ENCODE data around the gene THSD4. TPM values are rescaled to one million over a fixed set of nuclear protein-coding genes. Genes with fewer than 3 reads are reported as not detected.

THSD4 gene
- total RNA-seq, 6 experiments from 2014 or later = 5.2 to 21.8 (median 13.7) TPM

DNA sequence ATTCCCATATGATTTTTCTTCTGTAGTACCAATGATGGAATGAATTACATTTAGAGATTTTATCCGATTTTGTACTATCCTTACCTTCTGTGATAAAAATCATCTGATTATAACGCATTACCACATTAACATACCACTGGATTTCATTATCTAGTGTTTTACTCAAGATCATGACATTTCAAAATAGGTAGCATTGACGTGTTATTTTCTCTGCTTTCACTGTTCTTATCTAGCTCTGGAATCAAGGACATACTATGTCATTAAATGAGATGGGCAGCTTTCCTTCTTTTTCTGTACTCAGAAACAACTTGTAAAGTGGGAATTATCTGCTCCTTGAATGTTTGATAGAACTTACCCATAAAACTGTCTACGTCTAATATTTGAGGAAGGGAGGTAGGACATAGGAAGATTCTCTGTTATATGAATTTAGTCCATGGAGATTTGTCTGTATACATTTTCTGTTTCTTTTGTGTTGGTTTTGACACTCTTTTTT is 511.4 kb downstream of the THSD4 start:
- no peak for DNase-seq
- no peak for ATAC-seq
- H3K4me1 ChIP-seq = no peaks in the 10 kb centered on the region
- H3K36me3 ChIP-seq = no peaks in the 10 kb centered on the region
- H3K9me3 ChIP-seq = no peaks in the 10 kb centered on the region
- intact Hi-C loops (cut with DNase I) = no loop called here
- WGBS (ENCODE audit: insufficient coverage, low coverage, low lambda C conversion rate, missing lambda C conversion rate) = 88% methylated on average over 4 of the region's 4 CpGs
- H3K27ac ChIP-seq = no peak overlapping the region
- H3K4me3 ChIP-seq = no peak overlapping the region
- TF ChIP-seq POLR2A (IDR thresholded peaks at IDR 0.05) = no peak
- TF ChIP-seq, protein P1, sequence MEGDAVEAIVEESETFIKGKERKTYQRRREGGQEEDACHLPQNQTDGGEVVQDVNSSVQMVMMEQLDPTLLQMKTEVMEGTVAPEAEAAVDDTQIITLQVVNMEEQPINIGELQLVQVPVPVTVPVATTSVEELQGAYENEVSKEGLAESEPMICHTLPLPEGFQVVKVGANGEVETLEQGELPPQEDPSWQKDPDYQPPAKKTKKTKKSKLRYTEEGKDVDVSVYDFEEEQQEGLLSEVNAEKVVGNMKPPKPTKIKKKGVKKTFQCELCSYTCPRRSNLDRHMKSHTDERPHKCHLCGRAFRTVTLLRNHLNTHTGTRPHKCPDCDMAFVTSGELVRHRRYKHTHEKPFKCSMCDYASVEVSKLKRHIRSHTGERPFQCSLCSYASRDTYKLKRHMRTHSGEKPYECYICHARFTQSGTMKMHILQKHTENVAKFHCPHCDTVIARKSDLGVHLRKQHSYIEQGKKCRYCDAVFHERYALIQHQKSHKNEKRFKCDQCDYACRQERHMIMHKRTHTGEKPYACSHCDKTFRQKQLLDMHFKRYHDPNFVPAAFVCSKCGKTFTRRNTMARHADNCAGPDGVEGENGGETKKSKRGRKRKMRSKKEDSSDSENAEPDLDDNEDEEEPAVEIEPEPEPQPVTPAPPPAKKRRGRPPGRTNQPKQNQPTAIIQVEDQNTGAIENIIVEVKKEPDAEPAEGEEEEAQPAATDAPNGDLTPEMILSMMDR (IDR thresholded peaks at IDR 0.05) = no peak
- H3K27me3 ChIP-seq = no peaks in the 10 kb centered on the region

DNA sequence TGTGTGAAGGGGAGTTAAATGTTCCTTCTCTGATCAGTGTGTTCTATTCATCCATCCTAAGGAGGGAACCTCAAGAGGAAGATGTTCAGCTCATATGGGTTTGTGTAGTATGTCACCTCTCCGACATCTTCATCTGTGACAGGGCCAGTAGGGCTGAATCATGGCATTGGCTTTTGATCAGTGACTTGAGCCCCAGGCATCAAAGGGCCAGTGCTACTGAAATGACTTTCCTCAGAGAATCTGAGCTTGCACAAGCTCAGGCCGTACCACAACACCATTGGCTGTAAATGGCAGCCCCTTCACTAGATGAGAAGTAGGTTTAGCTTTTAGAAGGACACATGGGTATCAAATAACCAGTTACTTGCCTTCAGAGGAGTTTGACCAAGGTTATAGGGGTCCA is 511.9 kb downstream of the THSD4 start:
- Histone ChIP-seq H3K4me3 (no peak overlapping the region), H3K27me3 (no peaks in the 10 kb centered on the region), H3K36me3 (no peaks in the 10 kb centered on the region), H3K9me3 (no peaks in the 10 kb centered on the region), H3K4me1 (no peaks in the 10 kb centered on the region), H3K27ac (no peak overlapping the region)
- no peak for DNase-seq
- no peak for ATAC-seq
- intact Hi-C loops (cut with DNase I) = no loop called here
- WGBS (ENCODE audit: insufficient coverage, low coverage, low lambda C conversion rate, missing lambda C conversion rate) = 89% methylated on average over 1 of the region's 2 CpGs
- TF ChIP-seq, protein P1 (IDR thresholded peaks at IDR 0.05) = no peak
- no peak for TF ChIP-seq POLR2A (IDR thresholded peaks at IDR 0.05)

DNA sequence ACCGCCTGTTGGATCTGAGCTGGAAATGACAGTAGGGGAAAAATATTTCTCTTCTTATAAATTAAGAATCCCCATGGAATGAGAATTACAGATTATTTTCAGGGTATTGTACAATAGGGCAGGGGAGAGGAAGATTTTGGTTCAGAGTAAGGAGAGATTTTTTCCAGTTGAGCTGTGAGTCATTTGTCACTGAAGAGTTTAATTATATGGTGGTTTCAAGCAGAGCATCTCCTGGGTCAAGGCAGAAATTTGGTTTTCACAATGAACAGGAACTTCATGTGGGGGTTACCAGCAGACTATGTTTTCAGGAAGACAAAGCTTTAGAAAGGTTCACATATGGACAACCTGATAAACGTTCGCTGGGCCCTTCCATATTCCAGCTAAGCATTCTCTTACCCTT is 512.3 kb downstream of the THSD4 start:
- Histone ChIP-seq H3K27ac (no peak overlapping the region), H3K36me3 (no peaks in the 10 kb centered on the region), H3K9me3 (no peaks in the 10 kb centered on the region), H3K4me1 (no peaks in the 10 kb centered on the region), H3K4me3 (no peak overlapping the region), H3K27me3 (no peaks in the 10 kb centered on the region)
- DNase-seq (no peak), ATAC-seq (no peak)
- intact Hi-C loops (cut with DNase I) = no loop called here
- 89% methylated on average over 3 of the region's 3 CpGs for WGBS (ENCODE audit: insufficient coverage, low coverage, low lambda C conversion rate, missing lambda C conversion rate)
- TF ChIP-seq, protein P1 (IDR thresholded peaks at IDR 0.05) = no peak
- no peak for TF ChIP-seq POLR2A (IDR thresholded peaks at IDR 0.05)

DNA sequence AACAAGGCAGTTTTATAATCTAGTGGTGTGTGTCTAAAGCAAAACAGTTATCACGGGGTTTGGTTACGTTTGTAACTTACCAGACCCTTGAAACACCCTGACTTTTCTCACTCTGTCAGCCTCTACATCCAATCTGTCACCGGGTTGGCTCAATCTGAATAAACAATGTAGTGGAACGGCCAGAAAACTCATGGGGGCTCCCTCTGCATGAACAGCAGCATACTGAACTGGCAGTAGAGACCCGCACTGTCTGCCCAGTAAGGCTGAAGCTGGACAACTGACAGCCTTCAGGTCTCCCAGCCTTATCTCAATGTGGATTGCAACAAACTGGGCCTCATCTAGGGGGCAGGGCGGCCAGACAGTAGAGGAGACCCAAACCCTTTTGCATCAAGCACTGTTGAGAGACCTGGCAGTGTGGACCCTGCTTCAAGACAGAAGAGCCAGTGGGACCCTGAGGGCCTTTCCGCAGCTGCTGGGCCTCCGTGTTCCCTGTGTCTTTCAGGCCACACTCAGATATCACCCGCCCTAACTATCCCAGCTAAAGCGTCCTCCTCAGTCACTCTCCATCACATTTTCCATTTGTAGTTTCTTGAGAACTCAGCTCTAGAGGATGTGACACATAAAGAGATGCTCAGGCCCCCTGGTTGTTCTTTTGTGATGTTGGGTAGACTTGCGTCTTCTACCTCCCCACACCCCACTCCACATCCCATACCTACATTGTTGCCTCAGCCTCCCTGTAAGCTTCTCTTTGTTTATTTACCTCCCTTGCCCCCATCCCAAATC is 513.9 kb downstream of the THSD4 start:
- H3K36me3 ChIP-seq = no peaks in the 10 kb centered on the region
- DNase-seq (no peak), ATAC-seq (no peak)
- intact Hi-C loops (cut with DNase I) = no loop called here
- TF ChIP-seq, protein P1 (IDR thresholded peaks at IDR 0.05) = no peak
- TF ChIP-seq POLR2A (IDR thresholded peaks at IDR 0.05) = no peak
- H3K4me1 ChIP-seq = no peaks in the 10 kb centered on the region
- H3K4me3 ChIP-seq = no peak overlapping the region
- WGBS (ENCODE audit: insufficient coverage, low coverage, low lambda C conversion rate, missing lambda C conversion rate) = 67% methylated on average over 4 of the region's 11 CpGs
- no peaks in the 10 kb centered on the region for H3K27me3 ChIP-seq
- H3K9me3 ChIP-seq = no peaks in the 10 kb centered on the region
- H3K27ac ChIP-seq = no peak overlapping the region
